Stomach (tissue), 4 donors: ENCODE data around the gene PTPRF.

ENCODE experiments used
- CTCF ChIP-seq, 7 experiments: fragments of 450-650 bp in 4 of 7; fragments of 200-600 bp in 3 of 7; sonication (generic) in 3 of 7; IDR thresholded peaks; one replicate each; pipeline ENCODE4 v1.5.1; 2016 to 2019; ENCODE audit warnings: antibody characterized with exemption in 7 of 7, control low read depth in 2 of 7, mild to moderate bottlenecking in 1 of 7
- POLR2AphosphoS5 ChIP-seq, 3 donors: sonication (generic); formaldehyde crosslinking; IDR thresholded peaks; one replicate each; pipeline ENCODE4 v1.6.1; 2016; ENCODE audit warnings: antibody characterized with exemption in 3 of 3

GRCh38 chr1:43625063-43625780, 94.5 kb downstream of the PTPRF start:
- TF ChIP-seq POLR2AphosphoS5 (IDR thresholded peaks at IDR 0.05), result no peak
- TF ChIP-seq CTCF (IDR thresholded peaks at IDR 0.05), result no peak
